OCI-LY3 (cell line): Measurements from ENCODE around the gene ARMC12.

Experiments used
- H2AFZ ChIP-seq: fragments of 200-600, 300-600 bp; shearing (Covaris generic); 2 replicates; pipeline ENCODE4 v1.6.0; 2014; ENCODE audit warnings: antibody characterized with exemption, low read depth, low read length
- H3K27ac ChIP-seq: fragments of 200-600, 300-600 bp; sonication (generic); 2 replicates; pipeline ENCODE4 v1.5.1; 2014; ENCODE audit warnings: mild to moderate bottlenecking, low read length, moderate library complexity, mixed read lengths
- H3K27me3 ChIP-seq: fragments of 200-600, 300-600 bp; sonication (generic); 2 replicates; pipeline ENCODE4 v1.6.1; 2014; ENCODE audit warnings: low read depth, low read length, mixed read lengths
- H3K36me3 ChIP-seq: fragments of 200-600, 300-600 bp; sonication (generic); replicated peaks from 2 replicates; pipeline ENCODE3; 2014; ENCODE audit warnings: low read depth, low read length, mixed read lengths
- H3K4me1 ChIP-seq: fragments of 300-600, 200-600 bp; sonication (generic); 2 replicates; pipeline ENCODE4 v1.6.1; 2014; ENCODE audit warnings: low read length, mixed read lengths
- H3K4me2 ChIP-seq: fragments of 200-600, 300-600 bp; sonication (generic); 2 replicates; pipeline ENCODE4 v1.6.1; 2014; ENCODE audit warnings: low read length, mixed read lengths
- H3K4me3 ChIP-seq: fragments of 300-600, 200-600 bp; sonication (generic); 2 replicates; pipeline ENCODE4 v1.5.1; 2014; ENCODE audit warnings: antibody characterized with exemption, mild to moderate bottlenecking, low read length, moderate library complexity
- H3K79me2 ChIP-seq: fragments of 300-600, 200-600 bp; shearing (Covaris generic); 2 replicates; pipeline ENCODE4 v1.6.1; 2014; ENCODE audit warnings: mild to moderate bottlenecking, low read length, mixed read lengths
- H3K9ac ChIP-seq: fragments of 300-600, 200-600 bp; shearing (Covaris generic); 2 replicates; pipeline ENCODE4 v1.6.0; 2014; ENCODE audit warnings: mild to moderate bottlenecking, low read length, moderate library complexity
- H3K9me3 ChIP-seq: fragments of 200-600, 300-600 bp; shearing (Covaris generic); 2 replicates; pipeline ENCODE4 v1.6.1; 2014; ENCODE audit warnings: low read length, mixed read lengths; ENCODE audit not compliant: insufficient read depth
- H4K20me1 ChIP-seq: fragments of 200-600, 300-600 bp; sonication (generic); 2 replicates; pipeline ENCODE4 v1.6.1; 2016; ENCODE audit warnings: low read length, mixed read lengths; ENCODE audit not compliant: insufficient read depth
- CTCF ChIP-seq: fragments of 200-600, 300-600 bp; sonication (generic); IDR thresholded peaks from 2 replicates; pipeline ENCODE4 v1.5.1; 2014; ENCODE audit warnings: antibody characterized with exemption, low read length, low read depth
- EZH2phosphoT487 ChIP-seq: fragments of 200-600 bp; shearing (Covaris generic); IDR thresholded peaks from 2 replicates; pipeline ENCODE4 v1.6.1; 2018; ENCODE audit warnings: antibody characterized with exemption, mixed run types, low read depth

The ARMC12 gene

DNA sequence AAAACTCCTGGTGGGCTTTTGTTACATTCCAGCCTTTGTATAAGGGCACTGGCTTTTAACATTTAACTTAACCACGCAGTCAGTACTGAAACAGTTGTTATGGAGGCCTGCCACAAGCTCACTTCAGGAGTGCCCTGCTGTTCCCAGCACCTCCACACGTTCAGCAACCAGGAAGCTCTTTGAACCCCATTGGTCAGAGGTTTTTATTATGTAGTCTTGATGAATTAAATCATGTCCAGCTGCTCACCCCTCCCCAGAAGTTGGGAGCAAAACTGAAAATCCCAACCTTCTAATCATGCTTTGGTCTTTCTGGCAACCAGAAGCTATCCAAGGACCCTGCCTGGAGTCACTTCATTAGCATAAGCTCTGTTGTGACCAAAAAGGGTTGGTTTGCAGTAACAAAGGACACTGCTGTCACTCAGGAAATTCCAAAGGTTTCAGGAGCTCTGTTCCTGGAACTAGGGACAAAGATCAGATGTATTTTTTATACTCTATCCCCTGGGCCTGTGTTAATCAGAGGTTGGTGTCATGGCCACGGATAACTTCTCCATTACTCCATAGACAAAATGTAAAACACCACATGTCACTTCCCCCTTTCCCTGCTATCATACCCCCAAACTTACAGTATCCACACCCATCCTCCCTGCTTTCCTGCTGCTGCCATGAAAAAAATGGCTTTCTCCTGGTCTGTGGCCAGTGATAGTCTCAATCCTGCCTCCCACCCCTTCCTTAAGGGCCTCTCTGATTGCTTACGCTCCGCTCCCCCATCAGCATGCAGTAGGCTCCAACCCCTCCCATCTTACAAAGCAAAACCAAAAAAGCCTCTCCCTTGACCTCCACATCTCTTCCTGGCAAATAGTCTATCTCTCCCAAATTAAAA is 3.1 kb downstream of the ARMC12 start:
- H3K9ac ChIP-seq: no peak overlapping the region
- H2AFZ ChIP-seq: 0 out of 2 replicates have a peak overlapping the region, but pooled peaks have one; percentile 14

DNA sequence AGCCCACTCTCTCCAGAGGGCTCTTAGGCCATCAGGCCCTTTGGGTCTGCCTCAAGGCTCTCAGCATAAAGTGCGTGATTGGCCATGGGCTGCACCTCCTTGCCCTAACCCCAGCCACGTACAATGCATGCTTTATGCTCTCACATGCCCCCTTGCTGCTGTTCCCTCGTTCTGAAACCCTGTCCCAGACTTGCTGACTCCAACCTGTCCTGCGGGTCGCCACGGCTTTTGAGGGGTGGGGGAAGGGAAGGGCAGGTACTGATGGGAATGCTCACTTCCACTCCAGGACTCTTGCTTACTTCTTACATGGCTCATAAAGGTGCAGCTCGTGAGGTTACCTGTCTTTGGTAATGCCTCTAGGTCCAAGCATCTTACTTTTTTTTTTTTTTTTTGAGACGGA is 6.0 kb downstream of the ARMC12 start:
- TF ChIP-seq CTCF: no peak
- no peak for TF ChIP-seq EZH2phosphoT487
- H3K27ac ChIP-seq: no peak overlapping the region
- no peaks in the 10 kb centered on the region; the same call in 1 of the 2 replicates for H3K9me3 ChIP-seq
- H3K9ac ChIP-seq: no peak overlapping the region
- H3K36me3 ChIP-seq: no peaks in the 10 kb centered on the region
- no peaks in the 10 kb centered on the region for H3K27me3 ChIP-seq
- no peak overlapping the region for H2AFZ ChIP-seq
- H4K20me1 ChIP-seq: no peaks in the 10 kb centered on the region
- H3K4me3 ChIP-seq: no peak overlapping the region
- no peaks in the 10 kb centered on the region for H3K79me2 ChIP-seq
- peaks cover 1% of the 10 kb centered on the region; the same call in 1 of the 2 replicates for H3K4me1 ChIP-seq
- no peak overlapping the region for H3K4me2 ChIP-seq

More for the DNA sequence above, 3.1 kb downstream of the ARMC12 start:
- Histone ChIP-seq H3K9me3 (no peaks in the 10 kb centered on the region), H3K4me1 (peaks cover 22% of the 10 kb centered on the region), H3K79me2 (no peaks in the 10 kb centered on the region), H3K27ac (no peak overlapping the region), H3K36me3 (no peaks in the 10 kb centered on the region), H3K27me3 (no peaks in the 10 kb centered on the region), H3K4me2 (no peak overlapping the region), H3K4me3 (no peak overlapping the region), H4K20me1 (no peaks in the 10 kb centered on the region)
- TF ChIP-seq CTCF (no peak), EZH2phosphoT487 (no peak)

GRCh38 chr6:35745509-35745908 is 8.7 kb downstream of the ARMC12 start:
- no peaks in the 10 kb centered on the region for H4K20me1 ChIP-seq

More at GRCh38 chr6:35745509-35745908, 8.7 kb downstream of the ARMC12 start:
- Histone ChIP-seq H3K4me1 (no peaks in the 10 kb centered on the region), H3K4me3 (no peak overlapping the region), H3K9me3 (no peaks in the 10 kb centered on the region; the same call in 1 of the 2 replicates), H3K27ac (no peak overlapping the region), H3K4me2 (no peak overlapping the region), H3K27me3 (no peaks in the 10 kb centered on the region), H2AFZ (no peak overlapping the region), H3K36me3 (no peaks in the 10 kb centered on the region), H3K79me2 (no peaks in the 10 kb centered on the region), H3K9ac (no peak overlapping the region)
- no peak for TF ChIP-seq CTCF
- no peak for TF ChIP-seq EZH2phosphoT487
